Liver (tissue), 3 donors: ENCODE data around the gene HHAT.

Experiments used
- ATF3 ChIP-seq: IDR thresholded peaks from 2 replicates; pipeline ENCODE4 v1.6.1; 2016; ENCODE audit warnings: antibody characterized with exemption
- CTCF ChIP-seq: fragments of 150-350 bp; IDR thresholded peaks from 2 replicates; pipeline ENCODE4 v1.5.1; 2017; ENCODE audit warnings: improper control_type of control experiment, low read depth, low read length; ENCODE audit not compliant: missing input control
- EGR1 ChIP-seq, 2 donors: IDR thresholded peaks; 2 replicates each; pipeline ENCODE4 v1.6.1; 2016 to 2018; ENCODE audit warnings: antibody characterized with exemption in 2 of 2, low read depth in 2 of 2
- FOXA1 ChIP-seq: IDR thresholded peaks from 2 replicates; pipeline ENCODE4 v1.6.1; 2016; ENCODE audit warnings: antibody characterized with exemption
- GABPA ChIP-seq, 2 donors: IDR thresholded peaks in 1 of 2; conservative IDR thresholded peaks in 1 of 2; 2 replicates each; pipeline ENCODE4 v1.6.1; 2016; ENCODE audit warnings: antibody characterized with exemption in 2 of 2, mild to moderate bottlenecking in 1 of 2, moderate library complexity in 1 of 2
- JUND ChIP-seq, 2 donors: IDR thresholded peaks; 2 replicates each; pipeline ENCODE4 v1.6.1; 2016; ENCODE audit warnings: antibody characterized with exemption in 2 of 2
- MAX ChIP-seq: IDR thresholded peaks from 2 replicates; pipeline ENCODE4 v1.6.1; 2016; ENCODE audit warnings: antibody characterized with exemption
- NR2F2 ChIP-seq: IDR thresholded peaks from 2 replicates; pipeline ENCODE4 v1.6.1; 2016; ENCODE audit warnings: antibody characterized with exemption
- RAD21 ChIP-seq, 2 donors: IDR thresholded peaks; 2 replicates each; pipeline ENCODE4 v1.6.1; 2016; ENCODE audit warnings: antibody characterized with exemption in 2 of 2, mild to moderate bottlenecking in 2 of 2
- REST ChIP-seq: IDR thresholded peaks from 2 replicates; pipeline ENCODE4 v1.6.1; 2016; ENCODE audit warnings: antibody characterized with exemption, mild to moderate bottlenecking
- SP1 ChIP-seq: IDR thresholded peaks from 2 replicates; pipeline ENCODE4 v1.6.1; 2018; ENCODE audit warnings: antibody characterized with exemption, mild to moderate bottlenecking
- TAF1 ChIP-seq: conservative IDR thresholded peaks from 2 replicates; pipeline ENCODE4 v1.6.1; 2016; ENCODE audit warnings: antibody characterized with exemption, mild to moderate bottlenecking
- YY1 ChIP-seq: IDR thresholded peaks from 2 replicates; pipeline ENCODE4 v1.6.1; 2016; ENCODE audit warnings: antibody characterized with exemption, mild to moderate bottlenecking
- donor health status: healthy.
- donor health status: healthy.

GRCh38 chr1:210448297-210448892 lies 119.7 kb downstream of the HHAT start:
- TF ChIP-seq ATF3 (no peak), CTCF (peak; percentile 64), TAF1 (no peak), GABPA (IDR thresholded peaks at IDR 0.05 in 1 of 2, conservative IDR thresholded peaks at IDR 0.05 in 1 of 2) (no peak), YY1 (no peak), EGR1 (IDR thresholded peaks at IDR 0.05; ENCODE audit: low read depth in 2 of 2) (no peak), REST (no peak), JUND (IDR thresholded peaks at IDR 0.05) (no peak), FOXA1 (no peak), MAX (no peak), NR2F2 (no peak), RAD21 (IDR thresholded peaks at IDR 0.05) (peak; percentile 77 to 85), SP1 (no peak)
